ENCODE measurements around the gene SEL1L3. TPM values are rescaled to one million over a fixed set of nuclear protein-coding genes. Genes with fewer than 3 reads are reported as not detected.

SEL1L3 gene
- total RNA-seq, 1 experiment from 2014 or later: 48.3 TPM

- H3K14ac ChIP-seq (ENCODE audit: insufficient read depth, low read length): no peak overlapping the region
- Mint-ChIP-seq H3K27ac (no peak overlapping the region), H3K4me1 (peaks cover 20 to 23% of the 10 kb centered on the region in 2 experiments), H3K9me3 (no peaks in the 10 kb centered on the region), H3K4me3 (no peak overlapping the region), H3K36me3 (ENCODE audit: insufficient read depth in 1 of 3, low read depth in 3 of 3) (peaks cover 8 to 31% (median 22%) of the 10 kb centered on the region in 3 experiments), H3K27me3 (ENCODE audit: low read depth) (no peaks in the 10 kb centered on the region)
- H3K27ac ChIP-seq (ENCODE audit: insufficient read length, low read depth, low read length): no peak overlapping the region
- H3K23me2 ChIP-seq (ENCODE audit: insufficient read length, low read depth, low read length, poor library complexity, severe bottlenecking): no peaks in the 10 kb centered on the region
- no peak overlapping the region for H2AFZ ChIP-seq (ENCODE audit: low read length)
- H3K9ac ChIP-seq (ENCODE audit: extremely low read depth, insufficient read length, low read length): no peak overlapping the region
- no peak overlapping the region for H3K4me2 ChIP-seq (ENCODE audit: insufficient read depth, insufficient read length, low read length)
- H3K18ac ChIP-seq (ENCODE audit: insufficient read length, low read depth, low read length): no peak overlapping the region
- H3T11ph ChIP-seq (ENCODE audit: low read length): no peak overlapping the region
- no peaks in the 10 kb centered on the region for H3K79me1 ChIP-seq (ENCODE audit: insufficient read depth, low read depth, low read length, poor library complexity, severe bottlenecking)
- peaks cover 9% of the 10 kb centered on the region; the same call in 1 of the 2 replicates for H3K4me1 ChIP-seq (ENCODE audit: insufficient read depth, low read length)
- WGBS (ENCODE audit: extremely low coverage, insufficient read length, low lambda C conversion rate): no CpG with 5 or more reads among the region's 10 CpGs
- no peaks in the 10 kb centered on the region for H3K27me3 ChIP-seq (ENCODE audit: insufficient read depth, low read length)
- no peak overlapping the region for H2BK20ac ChIP-seq (ENCODE audit: low read depth, low read length, poor library complexity, severe bottlenecking)
- no peaks in the 10 kb centered on the region for H4K20me1 ChIP-seq (ENCODE audit: control insufficient read depth, insufficient read depth, insufficient read length)
- H2BK12ac ChIP-seq (ENCODE audit: insufficient read length, low read depth, low read length): no peak overlapping the region
- H2BK15ac ChIP-seq (ENCODE audit: low read depth, low read length): no peak overlapping the region
- no peak overlapping the region for H4K5ac ChIP-seq (ENCODE audit: insufficient read length, low read depth, low read length)
- H4K8ac ChIP-seq (replicated peaks; ENCODE audit: insufficient read length, low read depth, low read length): no peak overlapping the region
- no peaks in the 10 kb centered on the region for H3K9me3 ChIP-seq (ENCODE audit: control insufficient read depth, low read depth, low read length)
- H2BK120ac ChIP-seq (ENCODE audit: low read depth, low read length, poor library complexity, severe bottlenecking): no peak overlapping the region
- no peak overlapping the region for H4K91ac ChIP-seq (ENCODE audit: insufficient read length, low read depth, low read length)
- no peak for DNase-seq
- no peak for TF ChIP-seq CTCF (conservative IDR thresholded peaks at IDR 0.05)
- no peak overlapping the region for H3K23ac ChIP-seq (ENCODE audit: insufficient read length, low read depth, low read length)
- H2BK5ac ChIP-seq (ENCODE audit: insufficient read length, low read length): no peak overlapping the region
- H3K4ac ChIP-seq (ENCODE audit: low read depth, low read length): no peak overlapping the region
- H3K56ac ChIP-seq (ENCODE audit: insufficient read length, low read depth, low read length): no peak overlapping the region
- H3K79me2 ChIP-seq (ENCODE audit: insufficient read depth, low read length): no peaks in the 10 kb centered on the region
- no peak overlapping the region for H2AK5ac ChIP-seq (ENCODE audit: insufficient read length, low read length)
Measured at GRCh38 chr4:25826074-25826752, 36.6 kb downstream of the SEL1L3 start.

Measured in H9 (cell line).